Mucosa of descending colon (tissue), 3 donors: ENCODE measurements around the gene PLEKHM3. TPM values are rescaled to one million over a fixed set of nuclear protein-coding genes. Genes with fewer than 3 reads are reported as not detected.

Source experiments
- ATAC-seq: fragments of 200-7000 bp; cut with Tn5 transposase; one replicate; pipeline ENCODE4 v1.9.1; 2020; ENCODE audit warnings: mild to moderate bottlenecking, moderate library complexity
- DNase-seq, 3 donors: peaks; one replicate each; pipeline ENCODE4 v3.0.0-alpha.2; 2020
- H3K36me3 ChIP-seq: fragments of 200-600 bp; one replicate; pipeline ENCODE4 v1.8.0; 2021; ENCODE audit warnings: low read depth, mild to moderate bottlenecking
- H3K4me1 ChIP-seq: fragments of 200-600 bp; one replicate; pipeline ENCODE4 v1.8.0; 2021; ENCODE audit warnings: low read depth, mild to moderate bottlenecking
- H3K4me3 ChIP-seq: fragments of 200-600 bp; one replicate; pipeline ENCODE4 v1.8.0; 2021; ENCODE audit warnings: mild to moderate bottlenecking
- H3K9me3 ChIP-seq: fragments of 200-600 bp; one replicate; pipeline ENCODE4 v1.8.0; 2021; ENCODE audit warnings: mild to moderate bottlenecking
- intact Hi-C, 2 donors: fragments of 100-400 bp; cut with DNase I in 1 of 2; cut with micrococcal nuclease in 1 of 2; formaldehyde crosslinking; loops; one replicate each; pipeline versions ENCODE4 v1.11.0 to v1.11.1; 2022; cut with DNase I, micrococcal nuclease
- total RNA-seq, 3 donors: library from RNA; stranded (reverse); fragmentation: NEBNext Ultra II Directional in 2 of 3; extraction: Animal tissue kit (Norgen Biotek cat#: 25700) in 2 of 3; gene quantifications; one replicate each; pipeline versions ENCODE4 v1.2.1 to v1.2.4, GENCODE V29; 2021 to 2023
- TF ChIP-seq, protein P1 (sequence below): fragments of 200-600 bp; IDR thresholded peaks from one replicate; pipeline ENCODE4 v1.8.0; 2022; ENCODE audit warnings: antibody characterized with exemption, mild to moderate bottlenecking
- donor health status: DM: no; HTN: no; CAD: no; lungs with moderate emphysema.
- donor health status: DM: no; HTN: no; CAD: no.
- donor health status: DM: no; HTN: yes; CAD: no.

PLEKHM3 gene
- total RNA-seq, 3 donors from 2014 or later = 9.7 to 21.1 (median 12.9) TPM

DNA sequence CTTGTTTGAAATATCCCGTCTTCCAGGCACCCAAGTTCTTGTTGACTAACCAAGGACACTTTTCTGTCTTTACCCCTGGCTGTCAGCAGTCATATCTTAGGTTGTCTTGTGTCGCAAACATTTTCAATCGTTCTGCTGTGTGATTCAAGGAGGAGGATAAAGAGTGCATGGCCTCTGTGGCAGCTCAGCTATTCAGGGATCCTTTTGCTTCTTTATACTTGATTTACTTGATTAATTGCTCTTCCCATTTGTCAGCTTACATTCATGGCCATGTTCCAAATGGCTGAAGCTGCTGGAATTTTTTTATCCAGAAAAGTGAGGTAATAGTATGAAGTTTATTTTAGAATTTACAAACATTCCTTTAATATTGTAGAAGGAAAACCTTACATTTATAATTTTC is 158.3 kb downstream of the PLEKHM3 start:
- H3K4me3 ChIP-seq = no peak overlapping the region
- no peaks in the 10 kb centered on the region for H3K9me3 ChIP-seq
- no peaks in the 10 kb centered on the region for H3K36me3 ChIP-seq
- intact Hi-C loops = no loop called here
- TF ChIP-seq, protein P1, sequence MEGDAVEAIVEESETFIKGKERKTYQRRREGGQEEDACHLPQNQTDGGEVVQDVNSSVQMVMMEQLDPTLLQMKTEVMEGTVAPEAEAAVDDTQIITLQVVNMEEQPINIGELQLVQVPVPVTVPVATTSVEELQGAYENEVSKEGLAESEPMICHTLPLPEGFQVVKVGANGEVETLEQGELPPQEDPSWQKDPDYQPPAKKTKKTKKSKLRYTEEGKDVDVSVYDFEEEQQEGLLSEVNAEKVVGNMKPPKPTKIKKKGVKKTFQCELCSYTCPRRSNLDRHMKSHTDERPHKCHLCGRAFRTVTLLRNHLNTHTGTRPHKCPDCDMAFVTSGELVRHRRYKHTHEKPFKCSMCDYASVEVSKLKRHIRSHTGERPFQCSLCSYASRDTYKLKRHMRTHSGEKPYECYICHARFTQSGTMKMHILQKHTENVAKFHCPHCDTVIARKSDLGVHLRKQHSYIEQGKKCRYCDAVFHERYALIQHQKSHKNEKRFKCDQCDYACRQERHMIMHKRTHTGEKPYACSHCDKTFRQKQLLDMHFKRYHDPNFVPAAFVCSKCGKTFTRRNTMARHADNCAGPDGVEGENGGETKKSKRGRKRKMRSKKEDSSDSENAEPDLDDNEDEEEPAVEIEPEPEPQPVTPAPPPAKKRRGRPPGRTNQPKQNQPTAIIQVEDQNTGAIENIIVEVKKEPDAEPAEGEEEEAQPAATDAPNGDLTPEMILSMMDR = no peak
- ATAC-seq = no peak
- no peak for DNase-seq
- H3K4me1 ChIP-seq = peaks cover 13% of the 10 kb centered on the region

DNA sequence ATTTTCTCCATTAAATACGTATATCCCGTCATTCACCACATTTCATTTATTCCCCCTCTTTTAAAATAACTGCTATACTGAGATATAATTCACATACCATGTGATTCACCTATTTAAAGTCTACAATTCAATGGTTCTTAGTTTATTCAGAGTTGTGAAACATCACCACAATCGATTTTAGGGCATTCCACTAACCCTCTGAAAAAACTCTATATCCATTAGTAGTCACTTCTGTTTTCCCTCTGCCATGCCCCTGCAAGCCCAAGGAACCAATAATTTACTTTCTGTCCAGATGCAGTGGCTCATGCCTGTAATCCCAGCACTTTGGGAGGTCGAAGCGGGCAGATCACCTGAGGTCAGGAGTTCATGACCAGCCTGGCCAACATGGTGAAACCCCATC is 160.1 kb downstream of the PLEKHM3 start:
- no peaks in the 10 kb centered on the region for H3K9me3 ChIP-seq
- H3K36me3 ChIP-seq = no peaks in the 10 kb centered on the region
- DNase-seq (no peak), ATAC-seq (no peak)
- peaks cover 13% of the 10 kb centered on the region for H3K4me1 ChIP-seq
- intact Hi-C loops = no loop called here
- H3K4me3 ChIP-seq = no peak overlapping the region
- TF ChIP-seq, protein P1 = no peak

DNA sequence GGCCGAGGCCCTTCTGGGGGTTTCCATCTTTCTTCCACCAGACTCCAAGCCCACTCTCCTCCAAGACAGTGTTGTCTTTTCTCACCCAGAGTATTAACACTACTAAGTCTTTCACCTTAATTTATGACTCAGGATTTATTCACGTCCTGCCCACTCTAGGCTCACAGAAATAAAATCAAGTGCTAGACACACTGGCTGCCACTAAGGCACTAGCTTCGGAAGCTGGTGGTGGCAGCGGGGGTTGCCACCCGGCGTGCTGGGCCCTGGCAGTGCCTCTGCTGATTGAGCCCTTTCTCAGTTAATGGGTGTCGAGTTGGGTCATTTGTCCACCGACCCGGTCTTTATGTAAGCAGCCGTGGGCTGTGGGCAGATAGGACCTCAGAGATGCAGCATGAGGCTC is 162.0 kb downstream of the PLEKHM3 start:
- DNase-seq = no peak
- intact Hi-C loops = no loop called here
- H3K4me3 ChIP-seq = no peak overlapping the region
- ATAC-seq = no peak
- no peaks in the 10 kb centered on the region for H3K9me3 ChIP-seq
- TF ChIP-seq, protein P1 = no peak
- no peaks in the 10 kb centered on the region for H3K4me1 ChIP-seq
- H3K36me3 ChIP-seq = no peaks in the 10 kb centered on the region

DNA sequence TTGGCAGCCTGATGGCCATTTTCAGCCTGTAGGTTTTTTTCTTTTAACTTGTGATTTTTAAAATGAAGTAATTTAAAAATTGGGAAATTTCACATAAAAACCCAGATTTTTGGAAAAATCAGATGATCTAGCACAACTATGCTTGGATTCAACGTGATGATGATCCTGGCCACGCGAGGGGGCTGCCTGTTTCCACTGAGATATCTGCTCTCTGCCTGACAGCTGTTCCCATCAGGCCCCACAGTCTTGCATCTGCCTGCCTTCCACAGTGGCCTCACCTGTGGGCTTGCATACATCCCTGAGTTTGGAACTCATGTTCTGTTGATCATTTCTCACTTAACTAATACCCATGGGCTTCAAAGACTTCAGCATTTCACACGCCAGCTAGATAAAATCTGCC is 163.5 kb downstream of the PLEKHM3 start:
- ATAC-seq (no peak), DNase-seq (no peak)
- intact Hi-C loops = no loop called here
- Histone ChIP-seq H3K4me1 (no peaks in the 10 kb centered on the region), H3K4me3 (no peak overlapping the region), H3K9me3 (no peaks in the 10 kb centered on the region), H3K36me3 (no peaks in the 10 kb centered on the region)
- TF ChIP-seq, protein P1 = no peak

DNA sequence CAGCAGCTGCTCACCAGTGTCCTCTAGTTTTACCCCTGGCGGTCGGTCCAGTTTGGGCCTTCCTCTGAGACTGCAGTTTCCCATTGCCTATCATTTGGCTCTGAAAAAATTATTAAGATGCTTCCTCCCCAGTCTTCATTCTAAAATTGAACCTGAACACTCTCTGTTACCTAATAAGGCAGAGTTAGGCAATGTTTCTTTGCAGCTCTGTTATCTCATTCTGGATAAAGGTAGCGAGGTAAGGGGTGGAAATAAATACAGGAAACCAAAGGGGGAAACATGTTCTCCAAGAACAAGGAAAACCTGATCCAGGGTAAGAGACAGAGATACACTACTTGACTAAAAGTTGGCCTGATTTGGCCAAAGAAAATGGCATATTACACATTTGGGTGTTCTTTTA is 164.6 kb downstream of the PLEKHM3 start:
- H3K36me3 ChIP-seq = no peaks in the 10 kb centered on the region
- ATAC-seq (no peak), DNase-seq (no peak)
- intact Hi-C loops = no loop called here
- no peak overlapping the region for H3K4me3 ChIP-seq
- H3K4me1 ChIP-seq = no peaks in the 10 kb centered on the region
- TF ChIP-seq, protein P1 = no peak
- H3K9me3 ChIP-seq = no peaks in the 10 kb centered on the region

DNA sequence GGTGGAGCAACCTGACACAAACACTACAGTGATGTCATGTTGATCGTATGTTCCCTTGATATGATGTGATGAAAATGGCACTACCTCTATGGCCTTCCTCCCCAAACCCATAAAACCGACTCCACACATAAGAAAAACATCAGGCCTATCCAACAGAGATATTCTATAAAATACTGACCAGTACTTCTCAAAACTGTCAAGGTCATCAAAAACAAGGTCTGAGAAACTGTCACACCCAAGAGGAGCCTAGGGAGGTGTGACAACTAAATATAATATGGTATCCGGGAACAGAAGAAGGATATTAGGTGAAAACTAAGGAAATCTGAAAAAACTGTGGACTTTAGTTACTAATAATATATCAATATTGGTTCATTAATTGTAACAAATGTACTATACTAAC is 169.7 kb downstream of the PLEKHM3 start:
- Histone ChIP-seq H3K36me3 (no peaks in the 10 kb centered on the region), H3K4me1 (no peaks in the 10 kb centered on the region), H3K4me3 (no peak overlapping the region), H3K9me3 (no peaks in the 10 kb centered on the region)
- DNase-seq = no peak
- TF ChIP-seq, protein P1 = no peak
- intact Hi-C loops = no loop called here
- ATAC-seq = no peak
